HepG2 (cell line): ENCODE data around the gene ARMH3. TPM values are rescaled to one million over a fixed set of nuclear protein-coding genes. Genes with fewer than 3 reads are reported as not detected.

Experiments used
- ATAC-seq: fragments of 200-7000 bp; cut with Tn5 transposase; 3 replicates; pipeline ENCODE4 v1.9.1; 2020; ENCODE audit warnings: mild to moderate bottlenecking, moderate library complexity
- BruUV-seq: library from RNA; stranded (reverse); fragments of 400-500 nt; replicated peaks from 2 replicates; lab custom pipeline; 2021; lab: Mats Ljungman, UMichigan
- CTCF ChIA-PET: fragments of 300-600 bp; formaldehyde crosslinking; extraction: SDS; loops from one replicate; lab custom pipeline; 2021; ENCODE audit warnings: low total read pairs, inconsistent platforms, low intra/inter-chr PET ratio; lab: Yijun Ruan, JAX
- POLR2A ChIA-PET: fragments of 350-600 bp; sonication (Branson Sonifier 250); formaldehyde crosslinking; loops from one replicate; lab custom pipeline; 2020; ENCODE audit warnings: antibody characterized with exemption, inconsistent platforms; lab: Yijun Ruan, JAX
- DNase-seq: peaks from one replicate; pipeline ENCODE4 v3.0.0-alpha.2; 2015; ENCODE audit warnings: low spot score
- FAIRE-seq: peaks from 3 replicates; lab custom pipeline; 2011; peaks lifted over from hg19 to GRCh38; lab: Jason Lieb, UNC
- H2AFZ ChIP-seq: one replicate; pipeline ENCODE4 v1.6.1; 2011; ENCODE audit warnings: low read length, inconsistent platforms
- H3K27ac ChIP-seq: fragments of 300-600 bp; 3 replicates; pipeline ENCODE4 v1.8.0; 2011; ENCODE audit warnings: mixed run types, mild to moderate bottlenecking, mixed read lengths, low read length, inconsistent platforms; ENCODE audit not compliant: insufficient read depth; ENCODE audit errors: extremely low read length
- H3K27me3 ChIP-seq, 2 experiments: fragments of 200-600 bp in 1 of 2; 2 replicates in 1 of 2; 3 replicates in 1 of 2; pipeline versions ENCODE4 v1.6.0 to v1.8.0; 2011; ENCODE audit warnings: low read length in 2 of 2, mild to moderate bottlenecking in 2 of 2, moderate library complexity in 2 of 2, inconsistent platforms in 1 of 2; ENCODE audit not compliant: insufficient read depth in 2 of 2, control insufficient read depth in 1 of 2
- H3K36me3 ChIP-seq, 2 experiments: fragments of 200-600 bp in 1 of 2; replicated peaks in 1 of 2; 2 replicates in 1 of 2; 3 replicates in 1 of 2; pipeline versions ENCODE4 v1.5.1 to v1.8.0; 2011; ENCODE audit warnings: low read length in 2 of 2, inconsistent platforms in 1 of 2; ENCODE audit not compliant: insufficient read depth in 2 of 2, control insufficient read depth in 1 of 2
- H3K4me1 ChIP-seq: 2 replicates; pipeline ENCODE4 v1.5.1; 2012; ENCODE audit warnings: low read length, inconsistent platforms; ENCODE audit not compliant: insufficient read depth
- H3K4me2 ChIP-seq: 2 replicates; pipeline ENCODE4 v1.6.0; 2011; ENCODE audit warnings: low read depth, low read length, inconsistent platforms
- H3K4me3 ChIP-seq, 3 experiments: fragments of 200-600 bp in 1 of 3; sonication (generic), shearing (Covaris generic) in 1 of 3; replicated peaks in 1 of 3; 2 replicates each; pipeline ENCODE4 v1.5.1; 2011 to 2016; ENCODE audit warnings: low read length in 3 of 3, inconsistent platforms in 2 of 3, low read depth in 2 of 3, mild to moderate bottlenecking in 2 of 3, control low read depth in 1 of 3, mixed read lengths in 1 of 3; ENCODE audit not compliant: insufficient read depth in 1 of 3
- H3K79me2 ChIP-seq: one replicate; pipeline ENCODE4 v1.6.1; 2011; ENCODE audit warnings: low read length, inconsistent platforms; ENCODE audit not compliant: insufficient read depth
- H3K9ac ChIP-seq: 2 replicates; pipeline ENCODE4 v1.6.0; 2011; ENCODE audit warnings: mild to moderate bottlenecking, low read depth, low read length, inconsistent platforms; ENCODE audit not compliant: insufficient read depth
- H3K9me3 ChIP-seq: 2 replicates; pipeline ENCODE4 v1.5.1; 2012; ENCODE audit warnings: mild to moderate bottlenecking, low read length
- H4K20me1 ChIP-seq: 2 replicates; pipeline ENCODE4 v1.6.0; 2011; ENCODE audit warnings: inconsistent platforms, mild to moderate bottlenecking, low read length, moderate library complexity; ENCODE audit not compliant: insufficient read depth
- GATA4 ChIP-seq: sonication (generic); IDR thresholded peaks from 2 replicates; pipeline ENCODE4 v1.6.1; 2016; ENCODE audit warnings: antibody characterized with exemption, low read depth, borderline replicate concordance
- HDAC6 ChIP-seq: fragments of 200-600 bp; sonication (generic); IDR thresholded peaks from 2 replicates; pipeline ENCODE4 v1.7.0; 2017; ENCODE audit warnings: mild to moderate bottlenecking, antibody characterized with exemption, low read length, low read depth
- JARID2 ChIP-seq: sonication (generic); formaldehyde crosslinking; IDR thresholded peaks from 2 replicates; pipeline ENCODE4 v1.8.1; 2023; ENCODE audit warnings: missing genetic modification reagents, inconsistent platforms; ENCODE audit not compliant: insufficient replicate concordance
- NFRKB ChIP-seq: fragments of 450-650 bp; IDR thresholded peaks from 2 replicates; pipeline ENCODE4 v1.6.1; 2017
- RFX5 ChIP-seq: IDR thresholded peaks from 2 replicates; pipeline ENCODE4 v1.6.1; 2011; ENCODE audit warnings: low read depth, low read length, improper control_type of control experiment
- STAG1 ChIP-seq: sonication (generic); formaldehyde crosslinking; IDR thresholded peaks from 2 replicates; pipeline ENCODE4 v1.4.0; 2020; ENCODE audit warnings: missing genetic modification reagents
- ZNF251 ChIP-seq: sonication (generic); formaldehyde crosslinking; IDR thresholded peaks from 2 replicates; pipeline ENCODE4 v1.9.0; 2021; ENCODE audit warnings: mild to moderate bottlenecking, missing genetic modification reagents
- ZNF451 ChIP-seq: sonication (generic); formaldehyde crosslinking; IDR thresholded peaks from 2 replicates; pipeline ENCODE4 v1.5.0; 2020; ENCODE audit warnings: mild to moderate bottlenecking, missing genetic modification reagents
- WGBS: methylation state at CpG from one replicate; pipeline ENCODE4 v1.1.6; 2017; ENCODE audit warnings: low lambda C conversion rate; 5-methylcytosine and 5-hydroxymethylcytosine counted together
- in situ Hi-C: cut with HindIII; loops from 2 replicates; pipeline ENCODE4 v1.10.0; 2017; ENCODE audit warnings: low pct_unique_long_range_greater_than_20kb; ENCODE audit not compliant: extremely low pct_ligation_motif_present
- intact Hi-C: fragments of 100-400 bp; cut with micrococcal nuclease; formaldehyde crosslinking; loops from one replicate; pipeline ENCODE4 v1.10.0; 2022; ENCODE audit not compliant: unreplicated experiment
- polyA plus RNA-seq, 8 experiments: library from polyadenylated mRNA; depleted of rRNA in 3 of 8; stranded (reverse) in 7 of 8; unstranded in 1 of 8; fragments of >200 nt; fragmentation: Illumina TruSeq in 4 of 8; extraction: Trizol in 4 of 8; gene quantifications; 2 replicates each; pipeline versions ENCODE4 v1.2.1 to v1.2.3, GENCODE V29; 2011 to 2016; ENCODE audit warnings: low read depth in 4 of 8, missing spikeins in 1 of 8, mixed read lengths in 1 of 8; ENCODE audit not compliant: insufficient read depth in 1 of 8
- total RNA-seq, 5 experiments: library from RNA; depleted of rRNA; stranded (reverse); fragments of >200 nt; fragmentation: Illumina TruSeq; extraction: Trizol; gene quantifications; 2 replicates each; pipeline ENCODE4 v1.2.3, GENCODE V29; 2016; ENCODE audit warnings: low read depth in 1 of 5
- TF ChIP-seq, protein P1 (sequence below): sonication (generic); formaldehyde crosslinking; IDR thresholded peaks from 2 replicates; pipeline ENCODE4 v1.8.1; 2023; ENCODE audit warnings: mild to moderate bottlenecking, inconsistent platforms, moderate library complexity, missing genetic modification reagents, borderline replicate concordance
- TF ChIP-seq, protein P2 (sequence below): sonication (generic); formaldehyde crosslinking; conservative IDR thresholded peaks from 2 replicates; pipeline ENCODE4 v1.4.0; 2020; ENCODE audit warnings: mild to moderate bottlenecking, missing genetic modification reagents, moderate library complexity

Gene ARMH3
- total and polyA plus RNA-seq, 2 of the 13 experiments (the other 11 are each of a cell fraction or from before 2014, with no cell fraction given), result 8.4 to 16.9 TPM

DNA sequence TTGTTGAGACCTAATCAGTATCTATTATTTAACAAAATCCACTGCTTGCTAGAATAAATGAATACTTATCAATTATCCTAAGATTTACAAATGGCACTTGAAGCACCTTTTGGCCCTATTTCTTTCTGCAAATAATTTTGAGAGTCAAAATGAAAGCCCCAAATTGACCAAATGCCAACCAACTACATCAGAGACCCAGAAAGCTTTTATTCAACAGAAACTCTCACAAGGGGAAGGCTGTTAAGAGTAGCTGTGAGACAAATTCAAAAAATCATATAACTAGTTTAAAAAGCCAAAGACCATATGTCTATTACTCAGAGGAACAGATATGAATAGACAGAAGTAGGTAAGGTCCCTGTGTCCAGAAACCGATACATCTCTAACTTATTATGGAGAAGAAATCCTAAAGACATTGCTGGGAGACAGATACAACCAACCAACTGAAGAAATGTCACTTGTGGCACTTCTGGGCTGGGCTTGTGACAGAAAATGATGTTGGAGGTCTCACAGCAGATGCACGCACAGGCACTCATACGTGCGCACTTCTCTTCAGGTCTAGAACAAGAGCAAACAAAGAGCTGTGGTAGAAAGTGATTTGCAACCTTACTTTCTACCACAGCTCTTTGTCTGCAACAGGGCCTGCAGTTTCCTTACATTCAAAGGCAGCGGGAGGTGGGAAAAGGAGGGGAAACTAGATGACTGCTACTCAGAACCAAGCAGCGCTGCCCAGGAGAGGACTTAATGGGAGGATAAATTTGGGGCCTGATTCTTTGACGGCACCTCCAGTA lies 153.7 kb downstream of the ARMH3 start:
- ChIA-PET CTCF (no interaction called here), POLR2A (no interaction called here)
- intact Hi-C loops (no loop called here), in situ Hi-C loops (no loop called here)
- no peak for ATAC-seq
- no peak overlapping the region for H3K4me3 ChIP-seq
- no peak for DNase-seq
- H2AFZ ChIP-seq, result no peak overlapping the region
- no TSS peak for BruUV-seq
- TF ChIP-seq ZNF451 (CRISPR knock-in tag) (no peak), ZNF251 (CRISPR knock-in tag) (no peak)
- H3K27me3 ChIP-seq, result no peaks in the 10 kb centered on the region
- 98% methylated on average over 7 of the region's 7 CpGs for WGBS
- H3K27ac ChIP-seq, result no peak overlapping the region
- no peak overlapping the region for H3K9ac ChIP-seq
- no peak overlapping the region for H3K4me2 ChIP-seq
- no peaks in the 10 kb centered on the region for H3K79me2 ChIP-seq
- H3K9me3 ChIP-seq, result no peaks in the 10 kb centered on the region
- H3K36me3 ChIP-seq, result no peaks in the 10 kb centered on the region
- no peaks in the 10 kb centered on the region for H4K20me1 ChIP-seq
- no peak for FAIRE-seq
- no peaks in the 10 kb centered on the region for H3K4me1 ChIP-seq

DNA sequence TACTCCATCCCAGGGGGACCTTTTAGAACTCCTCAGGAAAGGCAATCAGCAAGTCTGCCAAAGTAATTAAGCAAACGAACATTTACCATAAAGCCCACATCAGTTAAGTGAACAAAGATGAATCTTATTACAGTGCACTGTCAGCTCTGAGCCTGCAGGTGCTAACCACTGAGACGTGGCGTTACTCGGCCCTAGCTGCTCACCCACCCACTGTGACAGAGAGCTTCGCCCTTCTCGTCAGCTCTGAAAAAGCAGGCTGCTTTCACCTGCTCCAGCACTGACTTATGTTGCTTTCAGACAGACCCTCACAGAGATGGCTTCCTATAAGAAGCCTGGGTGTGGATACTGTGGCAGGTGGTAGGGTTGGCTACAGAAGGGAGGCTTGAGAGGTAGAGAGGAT lies 154.6 kb downstream of the ARMH3 start:
- DNase-seq, result no peak
- H3K4me3 ChIP-seq, result no peak overlapping the region
- intact Hi-C loops (no loop called here), in situ Hi-C loops (no loop called here)
- no peaks in the 10 kb centered on the region for H3K79me2 ChIP-seq
- no peaks in the 10 kb centered on the region for H3K4me1 ChIP-seq
- ATAC-seq, result no peak
- BruUV-seq, result no TSS peak
- H3K4me2 ChIP-seq, result no peak overlapping the region
- no peak overlapping the region for H3K9ac ChIP-seq
- WGBS, result 87% methylated on average over 6 of the region's 6 CpGs
- CTCF ChIA-PET, result no interaction called here
- H4K20me1 ChIP-seq, result no peaks in the 10 kb centered on the region
- POLR2A ChIA-PET, result no interaction called here
- no peaks in the 10 kb centered on the region for H3K36me3 ChIP-seq
- no peak overlapping the region for H3K27ac ChIP-seq
- H3K27me3 ChIP-seq, result no peaks in the 10 kb centered on the region
- no peaks in the 10 kb centered on the region for H3K9me3 ChIP-seq
- H2AFZ ChIP-seq, result no peak overlapping the region
- no peak for FAIRE-seq
- TF ChIP-seq STAG1 (CRISPR knock-in tag) (no peak), HDAC6 (no peak), NFRKB (no peak), GATA4 (no peak), RFX5 (no peak), JARID2 (CRISPR knock-in tag) (no peak)
- TF ChIP-seq, protein P1, sequence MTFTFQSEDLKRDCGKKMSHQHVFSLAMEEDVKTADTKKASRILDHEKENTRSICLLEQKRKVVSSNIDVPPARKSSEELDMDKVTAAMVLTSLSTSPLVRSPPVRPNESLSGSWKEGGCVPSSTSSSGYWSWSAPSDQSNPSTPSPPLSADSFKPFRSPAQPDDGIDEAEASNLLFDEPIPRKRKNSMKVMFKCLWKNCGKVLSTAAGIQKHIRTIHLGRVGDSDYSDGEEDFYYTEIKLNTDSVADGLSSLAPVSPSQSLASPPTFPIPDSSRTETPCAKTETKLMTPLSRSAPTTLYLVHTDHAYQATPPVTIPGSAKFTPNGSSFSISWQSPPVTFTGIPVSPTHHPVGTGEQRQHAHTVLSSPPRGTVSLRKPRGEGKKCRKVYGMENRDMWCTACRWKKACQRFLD (CRISPR knock-in tag), result no peak
- TF ChIP-seq, protein P2, sequence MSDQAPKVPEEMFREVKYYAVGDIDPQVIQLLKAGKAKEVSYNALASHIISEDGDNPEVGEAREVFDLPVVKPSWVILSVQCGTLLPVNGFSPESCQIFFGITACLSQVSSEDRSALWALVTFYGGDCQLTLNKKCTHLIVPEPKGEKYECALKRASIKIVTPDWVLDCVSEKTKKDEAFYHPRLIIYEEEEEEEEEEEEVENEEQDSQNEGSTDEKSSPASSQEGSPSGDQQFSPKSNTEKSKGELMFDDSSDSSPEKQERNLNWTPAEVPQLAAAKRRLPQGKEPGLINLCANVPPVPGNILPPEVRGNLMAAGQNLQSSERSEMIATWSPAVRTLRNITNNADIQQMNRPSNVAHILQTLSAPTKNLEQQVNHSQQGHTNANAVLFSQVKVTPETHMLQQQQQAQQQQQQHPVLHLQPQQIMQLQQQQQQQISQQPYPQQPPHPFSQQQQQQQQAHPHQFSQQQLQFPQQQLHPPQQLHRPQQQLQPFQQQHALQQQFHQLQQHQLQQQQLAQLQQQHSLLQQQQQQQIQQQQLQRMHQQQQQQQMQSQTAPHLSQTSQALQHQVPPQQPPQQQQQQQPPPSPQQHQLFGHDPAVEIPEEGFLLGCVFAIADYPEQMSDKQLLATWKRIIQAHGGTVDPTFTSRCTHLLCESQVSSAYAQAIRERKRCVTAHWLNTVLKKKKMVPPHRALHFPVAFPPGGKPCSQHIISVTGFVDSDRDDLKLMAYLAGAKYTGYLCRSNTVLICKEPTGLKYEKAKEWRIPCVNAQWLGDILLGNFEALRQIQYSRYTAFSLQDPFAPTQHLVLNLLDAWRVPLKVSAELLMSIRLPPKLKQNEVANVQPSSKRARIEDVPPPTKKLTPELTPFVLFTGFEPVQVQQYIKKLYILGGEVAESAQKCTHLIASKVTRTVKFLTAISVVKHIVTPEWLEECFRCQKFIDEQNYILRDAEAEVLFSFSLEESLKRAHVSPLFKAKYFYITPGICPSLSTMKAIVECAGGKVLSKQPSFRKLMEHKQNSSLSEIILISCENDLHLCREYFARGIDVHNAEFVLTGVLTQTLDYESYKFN, result no peak
